Gastroesophageal sphincter (tissue), 4 donors: ENCODE data around the gene GTPBP1. TPM values are rescaled to one million over a fixed set of nuclear protein-coding genes. Genes with fewer than 3 reads are reported as not detected.

Source experiments
- ATAC-seq: fragments of 150-250 bp; one replicate; pipeline ENCODE4 v1.9.1; 2016; ENCODE audit warnings: mild to moderate bottlenecking, moderate library complexity
- H3K27ac ChIP-seq, 4 donors: fragments of 200-600 bp; sonication (generic) in 3 of 4; 1 replicate in 3 of 4; 2 replicates in 1 of 4; pipeline ENCODE4 v1.5.1; 2016 to 2019
- H3K27me3 ChIP-seq: fragments of 200-600 bp; sonication (generic); one replicate; pipeline ENCODE4 v1.5.1; 2019
- H3K36me3 ChIP-seq, 2 donors: fragments of 200-600 bp; sonication (generic); one replicate each; pipeline ENCODE4 v1.5.1; 2019; ENCODE audit warnings: control low read depth in 1 of 2
- H3K4me1 ChIP-seq, 3 donors: fragments of 200-600 bp; sonication (generic); 1 replicate in 2 of 3; 2 replicates in 1 of 3; pipeline ENCODE4 v1.5.1; 2016 to 2019; ENCODE audit warnings: control low read depth in 2 of 3
- H3K4me3 ChIP-seq, 2 donors: fragments of 200-600 bp; sonication (generic); one replicate each; pipeline ENCODE4 v1.5.1; 2019; ENCODE audit warnings: mild to moderate bottlenecking in 1 of 2, moderate library complexity in 1 of 2
- H3K9me3 ChIP-seq, 3 donors: fragments of 200-600 bp; sonication (generic); one replicate each; pipeline ENCODE4 v1.5.1; 2017 to 2019; ENCODE audit warnings: control low read depth in 2 of 3
- CTCF ChIP-seq, 4 experiments: fragments of 200-600 bp in 2 of 4; fragments of 450-650 bp in 2 of 4; sonication (generic) in 1 of 4; IDR thresholded peaks; one replicate each; pipeline ENCODE4 v1.5.1; 2017 to 2019; ENCODE audit warnings: antibody characterized with exemption in 4 of 4, mild to moderate bottlenecking in 2 of 4, moderate library complexity in 2 of 4
- EP300 ChIP-seq: sonication (generic); formaldehyde crosslinking; IDR thresholded peaks from one replicate; pipeline ENCODE4 v1.6.1; 2017; ENCODE audit warnings: antibody characterized with exemption, mild to moderate bottlenecking
- POLR2A ChIP-seq, 2 donors: fragments of 450-650 bp; IDR thresholded peaks; one replicate each; pipeline ENCODE4 v1.6.1; 2017; ENCODE audit warnings: antibody characterized with exemption in 2 of 2, mild to moderate bottlenecking in 2 of 2, moderate library complexity in 1 of 2
- POLR2AphosphoS5 ChIP-seq: sonication (generic); formaldehyde crosslinking; IDR thresholded peaks from one replicate; pipeline ENCODE4 v1.6.1; 2017; ENCODE audit warnings: antibody characterized with exemption
- WGBS, 2 donors: methylation state at CpG; one replicate each; pipeline ENCODE4 v1.1.5; 2018; ENCODE audit warnings: low coverage in 1 of 2; 5-methylcytosine and 5-hydroxymethylcytosine counted together
- total RNA-seq, 4 donors: library from RNA; depleted of rRNA; stranded (reverse); fragments of >200 nt; gene quantifications; one replicate each; pipeline ENCODE4 v1.1.0, GENCODE V29; 2016

The GTPBP1 gene
- total RNA-seq, 4 donors from 2014 or later = 46.9 to 63.0 (median 51.6) TPM

- H3K9me3 ChIP-seq = no peaks in the 10 kb centered on the region
- H3K27ac ChIP-seq = no peak overlapping the region
- peaks cover 0 to 56% (median 7%) of the 10 kb centered on the region in 3 donors for H3K4me1 ChIP-seq
- WGBS, 2 donors = 89 to 100% methylated on average over 2 to 6 of the region's 9 CpGs
- no peak for TF ChIP-seq POLR2AphosphoS5
- no peak for TF ChIP-seq CTCF (IDR thresholded peaks at IDR 0.05)
- TF ChIP-seq EP300 = no peak
- no peak for TF ChIP-seq POLR2A (IDR thresholded peaks at IDR 0.05)
- no peak overlapping the region for H3K4me3 ChIP-seq
- ATAC-seq = no peak
- peaks cover 0 to 58% of the 10 kb centered on the region in 2 donors for H3K36me3 ChIP-seq
- no peaks in the 10 kb centered on the region for H3K27me3 ChIP-seq
Measured at GRCh38 chr22:38715176-38715764, 9.5 kb downstream of the GTPBP1 start.

DNA sequence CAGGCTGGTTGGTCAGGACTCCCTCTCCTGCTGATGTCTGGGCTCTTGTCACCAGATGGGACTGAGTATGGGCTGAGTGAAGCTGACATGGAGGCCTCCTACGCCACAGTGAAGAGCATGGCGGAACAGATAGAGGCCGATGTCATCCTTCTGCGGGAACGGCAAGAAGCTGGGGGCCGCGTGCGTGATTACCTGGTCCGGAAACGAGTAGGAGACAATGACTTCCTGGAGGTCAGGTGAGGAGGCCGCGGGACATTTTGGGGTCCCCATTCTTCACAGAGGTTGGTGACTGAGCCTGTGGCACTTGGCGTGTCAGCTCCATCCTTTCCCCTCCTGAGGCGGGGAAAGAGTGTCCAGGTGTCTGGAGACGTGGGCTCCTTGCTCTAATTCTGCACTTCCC is 10.1 kb downstream of the GTPBP1 start:
- TF ChIP-seq EP300 (no peak), CTCF (IDR thresholded peaks at IDR 0.05) (no peak), POLR2AphosphoS5 (no peak), POLR2A (IDR thresholded peaks at IDR 0.05) (no peak)
- no peak for ATAC-seq
- peaks cover 0 to 56% (median 7%) of the 10 kb centered on the region in 3 donors for H3K4me1 ChIP-seq
- H3K27ac ChIP-seq = no peak overlapping the region
- H3K36me3 ChIP-seq = peaks cover 0 to 58% of the 10 kb centered on the region in 2 donors
- H3K4me3 ChIP-seq = no peak overlapping the region
- 90 to 97% methylated on average over 2 to 9 of the region's 15 CpGs for WGBS, 2 donors
- no peaks in the 10 kb centered on the region for H3K9me3 ChIP-seq
- H3K27me3 ChIP-seq = no peaks in the 10 kb centered on the region

DNA sequence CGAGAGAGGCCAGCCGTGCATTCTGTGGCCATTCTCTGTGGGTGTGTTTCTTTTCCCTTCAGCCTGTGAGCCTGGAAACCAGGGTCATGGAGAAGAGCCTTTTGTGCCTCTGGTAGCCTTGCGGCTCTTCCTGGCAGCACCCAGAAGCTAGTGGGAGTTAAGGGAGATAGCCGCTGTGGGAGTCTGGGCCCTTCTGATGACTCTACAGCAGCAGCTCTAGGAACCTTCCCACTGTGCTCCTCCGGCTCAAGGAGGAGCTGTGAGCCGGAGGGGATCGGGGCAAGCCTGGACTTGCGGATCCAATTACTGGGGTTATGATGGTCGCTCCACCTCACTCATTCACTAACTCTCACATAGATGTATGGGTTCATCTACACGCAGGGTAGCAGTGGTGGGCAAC is 10.5 kb downstream of the GTPBP1 start:
- H3K9me3 ChIP-seq = no peaks in the 10 kb centered on the region
- 95% methylated on average over 3 of the region's 10 CpGs; no CpG with 5 or more reads in 1 of the 2 donors for WGBS, 2 donors
- H3K36me3 ChIP-seq = peaks cover 0 to 59% of the 10 kb centered on the region in 2 donors
- H3K4me3 ChIP-seq = no peak overlapping the region
- H3K4me1 ChIP-seq = peaks cover 0 to 56% (median 7%) of the 10 kb centered on the region in 3 donors
- TF ChIP-seq POLR2A (IDR thresholded peaks at IDR 0.05) (no peak), CTCF (IDR thresholded peaks at IDR 0.05) (no peak), POLR2AphosphoS5 (no peak), EP300 (no peak)
- H3K27ac ChIP-seq = no peak overlapping the region
- ATAC-seq = no peak
- no peaks in the 10 kb centered on the region for H3K27me3 ChIP-seq

DNA sequence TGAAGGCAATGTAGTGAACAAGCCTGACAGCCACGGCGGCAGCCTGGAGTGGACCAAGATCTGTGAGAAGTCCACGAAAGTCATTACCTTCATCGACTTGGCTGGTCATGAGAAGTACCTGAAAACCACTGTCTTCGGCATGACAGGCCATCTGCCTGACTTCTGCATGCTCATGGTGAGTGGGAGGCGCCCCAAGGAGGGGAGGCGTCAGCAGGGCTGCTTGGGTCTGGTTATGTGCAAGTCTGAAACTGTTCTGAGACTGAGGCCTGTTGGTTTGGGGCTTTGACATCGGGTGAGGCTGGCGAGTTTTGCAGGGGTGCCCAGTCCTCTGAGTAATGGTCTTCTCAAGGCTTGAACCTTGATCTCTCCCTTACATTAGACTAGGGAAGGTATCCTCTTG is 11.1 kb downstream of the GTPBP1 start:
- Histone ChIP-seq H3K4me3 (no peak overlapping the region), H3K36me3 (peaks cover 0 to 64% of the 10 kb centered on the region in 2 donors), H3K27ac (peak overlapping the region in 1 of 4 donors; percentile 70), H3K9me3 (no peaks in the 10 kb centered on the region), H3K4me1 (peaks cover 0 to 54% (median 7%) of the 10 kb centered on the region in 3 donors), H3K27me3 (no peaks in the 10 kb centered on the region)
- ATAC-seq = no peak
- WGBS, 2 donors = 83% methylated on average over 1 of the region's 9 CpGs; no CpG with 5 or more reads in 1 of the 2 donors
- TF ChIP-seq POLR2A (IDR thresholded peaks at IDR 0.05) = no peak
- no peak for TF ChIP-seq EP300
- no peak for TF ChIP-seq CTCF (IDR thresholded peaks at IDR 0.05)
- no peak for TF ChIP-seq POLR2AphosphoS5

DNA sequence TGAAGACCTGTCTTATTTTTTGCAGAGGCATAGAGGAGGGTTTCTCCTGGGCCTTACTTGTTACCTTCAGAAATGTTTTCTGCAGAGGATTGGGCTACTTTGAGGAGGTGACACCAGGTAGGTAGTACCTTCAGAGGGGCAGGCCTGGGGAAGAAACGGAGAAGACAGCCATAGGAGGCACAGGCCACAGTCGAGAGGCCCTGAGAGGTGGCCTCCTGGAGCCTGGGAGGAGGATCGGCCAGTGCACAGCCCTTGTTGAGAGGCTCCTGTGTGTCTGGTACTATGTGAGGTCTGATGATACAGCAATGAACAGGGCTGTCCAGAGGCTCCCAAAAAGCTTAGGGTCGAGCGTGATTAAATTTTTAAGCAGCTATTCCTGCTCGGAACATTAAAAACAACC is 11.5 kb downstream of the GTPBP1 start:
- Histone ChIP-seq H3K9me3 (no peaks in the 10 kb centered on the region), H3K27me3 (no peaks in the 10 kb centered on the region), H3K4me3 (no peak overlapping the region), H3K27ac (peak overlapping the region in 1 of 4 donors; percentile 70), H3K4me1 (peaks cover 0 to 49% (median 7%) of the 10 kb centered on the region in 3 donors), H3K36me3 (peaks cover 0 to 64% of the 10 kb centered on the region in 2 donors)
- no peak for ATAC-seq
- 100% methylated on average over 3 of the region's 6 CpGs for WGBS, 2 donors
- TF ChIP-seq CTCF (IDR thresholded peaks at IDR 0.05) (no peak), POLR2AphosphoS5 (no peak), POLR2A (IDR thresholded peaks at IDR 0.05) (no peak), EP300 (no peak)
